Heart left ventricle (tissue), 13 donors: Measurements from ENCODE around the gene MYH6.

Experiments
- CTCF ChIP-seq, 12 donors: fragments of 200-600 bp; sonication (generic) in 4 of 12; IDR thresholded peaks; one replicate each; pipeline versions ENCODE4 v1.5.0 to v1.8.0; 2018 to 2022; ENCODE audit warnings: antibody characterized with exemption in 12 of 12, mild to moderate bottlenecking in 5 of 12
- POLR2A ChIP-seq, 2 donors: fragments of 450-650 bp; IDR thresholded peaks; one replicate each; pipeline ENCODE4 v1.6.1; 2017; ENCODE audit warnings: antibody characterized with exemption in 2 of 2, mild to moderate bottlenecking in 2 of 2, moderate library complexity in 2 of 2
- donor health status: ischemic (EF 13 %, LVEDD 7.1; RV severe dilation, severe dysfunction).
- donor health status: DM: no; HTN: yes; CAD: no.
- donor health status: DM: no; HTN: no; CAD: no.
- donor health status: ischemic (EF 25% LVEDD 6.9; RV normal size, moderate dysfunction).
- donor health status: ischemic (EF 25% LVEDD 5.7; RV mildly dilated, moderate dysfunction).
- donor health status: ischemic (EF 35%, LVEDD 5.7; RV mildly dilated, moderate dysfunction).
- donor health status: nonischemic (EF 11% LVEDD 7.7; RV severe dilation, severe dysfunction).
- donor health status: DM: yes; HTN: yes; CAD: no.
- donor health status: PGD.
- donor health status: ischemic (EF 29% LVEDD 5.4; RV normal size, mild dysfunction).
- donor health status: nonischemic (EF 23%, LVEDD 6.1; RV moderate dilation, normal function).

GRCh38 chr14:23405096-23405495, 3.0 kb downstream of the MYH6 start:
- no peak for TF ChIP-seq CTCF (IDR thresholded peaks at IDR 0.05)
- no peak for TF ChIP-seq POLR2A (IDR thresholded peaks at IDR 0.05)
